MCF 10A (cell line): ENCODE results near the gene LYRM2. TPM values are rescaled to one million over a fixed set of nuclear protein-coding genes. Genes with fewer than 3 reads are reported as not detected.

Source experiments
- BruUV-seq: library from RNA; stranded (reverse); fragments of 400-500 nt; replicated peaks from 2 replicates; lab custom pipeline; 2021; lab: Mats Ljungman, UMichigan
- CTCF ChIA-PET: fragments of 300-600 bp; sonication (Branson Sonifier 250); formaldehyde crosslinking; extraction: SDS; loops from one replicate; lab custom pipeline; 2021; ENCODE audit warnings: antibody characterized with exemption, inconsistent platforms; lab: Yijun Ruan, JAX
- POLR2A ChIA-PET: fragments of 300-600, 350-650 bp; sonication (Branson Sonifier 250); formaldehyde crosslinking; extraction: SDS; loops from one replicate; lab custom pipeline; 2020; ENCODE audit warnings: antibody characterized with exemption, inconsistent platforms; lab: Yijun Ruan, JAX
- DNase-seq: peaks from one replicate; pipeline ENCODE4 v3.0.0-alpha.2; 2018; ENCODE audit not compliant: unreplicated experiment
- H3K27ac Mint-ChIP-seq: one replicate; pipeline ENCODE4 v1.8.0; 2022; ENCODE audit warnings: mild to moderate bottlenecking, low read depth, mixed read lengths; ENCODE audit not compliant: unreplicated experiment
- H3K27me3 Mint-ChIP-seq: one replicate; pipeline ENCODE4 v1.8.0; 2022; ENCODE audit warnings: mixed read lengths; ENCODE audit not compliant: insufficient read depth, unreplicated experiment
- H3K36me3 Mint-ChIP-seq: one replicate; pipeline ENCODE4 v1.8.0; 2022; ENCODE audit warnings: mild to moderate bottlenecking, moderate library complexity, mixed read lengths; ENCODE audit not compliant: insufficient read depth, unreplicated experiment
- H3K4me1 Mint-ChIP-seq: one replicate; pipeline ENCODE4 v1.8.0; 2022; ENCODE audit warnings: mixed read lengths; ENCODE audit not compliant: insufficient read depth, unreplicated experiment
- H3K4me3 Mint-ChIP-seq: one replicate; pipeline ENCODE4 v1.8.0; 2022; ENCODE audit warnings: mild to moderate bottlenecking, moderate library complexity, mixed read lengths; ENCODE audit not compliant: unreplicated experiment
- H3K9me3 Mint-ChIP-seq: one replicate; pipeline ENCODE4 v1.8.0; 2022; ENCODE audit warnings: mixed read lengths; ENCODE audit not compliant: unreplicated experiment
- intact Hi-C: fragments of 100-400 bp; cut with micrococcal nuclease; formaldehyde crosslinking; loops from 2 replicates; pipeline ENCODE4 v1.14.1; 2022
- total RNA-seq: library from RNA; stranded (reverse); gene quantifications from 2 replicates; pipeline ENCODE4 v1.2.3, GENCODE V29; 2022
- TF ChIP-seq, protein P1 (sequence below): fragments of 200-600 bp; IDR thresholded peaks from one replicate; pipeline ENCODE4 v1.8.0; 2022; ENCODE audit warnings: antibody characterized with exemption, mild to moderate bottlenecking; ENCODE audit not compliant: unreplicated experiment

Gene LYRM2
- total RNA-seq, 1 experiment from 2014 or later = 41.1 TPM

DNA sequence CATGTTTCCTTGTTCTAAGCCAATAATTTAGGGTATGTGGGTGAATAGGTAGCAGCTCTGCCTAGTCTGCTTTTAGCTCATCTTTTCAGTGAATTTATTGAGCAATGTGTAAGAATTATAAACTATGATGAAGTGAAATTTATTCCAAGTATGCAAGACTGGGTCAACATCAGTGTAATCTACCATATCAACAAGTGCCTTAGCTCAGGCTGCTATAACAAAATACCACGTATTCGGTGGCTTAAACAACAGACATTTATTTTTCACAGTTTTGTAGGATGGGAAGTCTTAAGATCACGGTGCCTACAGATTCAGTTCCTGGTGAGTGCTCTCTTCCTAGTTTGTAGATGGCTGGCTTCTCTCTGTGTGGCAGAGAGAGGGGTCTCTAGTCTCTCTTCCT lies 54.0 kb downstream of the LYRM2 start:
- intact Hi-C loops = no loop called here
- Mint-ChIP-seq H3K4me3 (no peak overlapping the region), H3K27me3 (peaks cover 30% of the 10 kb centered on the region), H3K9me3 (no peaks in the 10 kb centered on the region), H3K36me3 (no peaks in the 10 kb centered on the region), H3K4me1 (no peaks in the 10 kb centered on the region), H3K27ac (no peak overlapping the region)
- POLR2A ChIA-PET = no interaction called here
- CTCF ChIA-PET = interaction anchor here (0.6 to 1.5 kb wide), 4 partner anchors 8 to 549 kb away, joined by 3 to 6 read pairs (median 3); no protein-coding TSS in a partner anchor
- DNase-seq = no peak
- no TSS peak for BruUV-seq
- TF ChIP-seq, protein P1, sequence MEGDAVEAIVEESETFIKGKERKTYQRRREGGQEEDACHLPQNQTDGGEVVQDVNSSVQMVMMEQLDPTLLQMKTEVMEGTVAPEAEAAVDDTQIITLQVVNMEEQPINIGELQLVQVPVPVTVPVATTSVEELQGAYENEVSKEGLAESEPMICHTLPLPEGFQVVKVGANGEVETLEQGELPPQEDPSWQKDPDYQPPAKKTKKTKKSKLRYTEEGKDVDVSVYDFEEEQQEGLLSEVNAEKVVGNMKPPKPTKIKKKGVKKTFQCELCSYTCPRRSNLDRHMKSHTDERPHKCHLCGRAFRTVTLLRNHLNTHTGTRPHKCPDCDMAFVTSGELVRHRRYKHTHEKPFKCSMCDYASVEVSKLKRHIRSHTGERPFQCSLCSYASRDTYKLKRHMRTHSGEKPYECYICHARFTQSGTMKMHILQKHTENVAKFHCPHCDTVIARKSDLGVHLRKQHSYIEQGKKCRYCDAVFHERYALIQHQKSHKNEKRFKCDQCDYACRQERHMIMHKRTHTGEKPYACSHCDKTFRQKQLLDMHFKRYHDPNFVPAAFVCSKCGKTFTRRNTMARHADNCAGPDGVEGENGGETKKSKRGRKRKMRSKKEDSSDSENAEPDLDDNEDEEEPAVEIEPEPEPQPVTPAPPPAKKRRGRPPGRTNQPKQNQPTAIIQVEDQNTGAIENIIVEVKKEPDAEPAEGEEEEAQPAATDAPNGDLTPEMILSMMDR = no peak

DNA sequence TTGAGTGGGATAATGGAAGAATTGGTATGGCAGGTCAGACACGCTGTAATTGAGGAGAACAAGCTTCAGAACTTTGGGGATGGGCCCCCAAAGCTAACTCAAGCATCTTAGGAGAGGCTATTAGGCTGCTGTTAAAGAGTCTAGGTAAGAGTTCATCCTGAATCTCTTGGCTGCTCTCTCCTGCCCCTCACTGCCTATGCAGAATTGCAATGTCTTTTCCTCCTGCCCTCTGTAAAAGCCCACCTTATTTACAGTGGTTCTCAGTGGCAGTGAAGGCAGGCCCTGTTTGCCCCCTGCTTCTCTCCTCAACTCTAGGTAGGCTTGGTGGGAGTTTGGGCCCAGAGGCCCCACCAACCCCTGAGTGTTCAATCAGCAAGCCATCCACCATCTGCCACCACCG lies 55.0 kb downstream of the LYRM2 start:
- no peak overlapping the region for H3K4me3 Mint-ChIP-seq

DNA sequence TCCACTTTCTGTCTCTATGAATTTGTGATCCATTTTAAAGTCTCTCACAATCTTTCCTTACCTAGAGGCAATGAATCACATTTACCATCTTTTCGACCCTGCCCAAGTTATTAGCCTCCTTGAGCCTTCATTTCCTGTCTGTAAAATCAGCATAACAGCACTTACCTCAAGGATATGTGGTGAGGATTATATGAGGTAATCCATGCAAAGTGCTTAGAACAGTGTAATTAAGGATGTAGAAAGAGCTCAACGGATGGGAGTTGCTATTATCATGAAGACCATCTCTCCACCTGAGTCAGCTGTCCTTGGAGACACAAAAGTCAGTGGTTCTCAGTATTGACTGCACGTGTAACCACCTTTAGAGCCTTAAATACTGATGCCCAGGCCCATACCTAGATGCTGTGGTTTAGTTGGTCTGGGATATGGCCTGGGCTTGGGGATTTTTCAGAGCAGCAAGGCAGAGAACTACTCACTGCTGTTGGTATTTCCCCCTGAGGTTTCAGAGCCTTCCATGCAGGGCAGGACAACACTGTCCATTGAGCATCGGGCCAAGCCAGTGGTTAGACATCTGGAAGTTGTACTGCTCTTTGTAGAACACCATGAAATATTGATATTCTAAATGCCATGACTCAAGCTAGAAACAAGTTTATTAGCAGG lies 55.8 kb downstream of the LYRM2 start:
- ChIA-PET POLR2A (interaction anchor here (0.5 kb wide), 1 partner anchor 157 kb away, joined by 3 read pairs; no protein-coding TSS in a partner anchor), CTCF (no interaction called here)
- H3K27me3 Mint-ChIP-seq = peaks cover 30% of the 10 kb centered on the region
- BruUV-seq = no TSS peak
- no peaks in the 10 kb centered on the region for H3K36me3 Mint-ChIP-seq
- DNase-seq = no peak
- H3K4me1 Mint-ChIP-seq = no peaks in the 10 kb centered on the region
- no peaks in the 10 kb centered on the region for H3K9me3 Mint-ChIP-seq
- intact Hi-C loops = no loop called here
- H3K27ac Mint-ChIP-seq = no peak overlapping the region
- TF ChIP-seq, protein P1 = no peak
- H3K4me3 Mint-ChIP-seq = no peak overlapping the region

More for the DNA sequence above, 55.0 kb downstream of the LYRM2 start:
- no peaks in the 10 kb centered on the region for H3K9me3 Mint-ChIP-seq
- no peaks in the 10 kb centered on the region for H3K4me1 Mint-ChIP-seq
- H3K36me3 Mint-ChIP-seq = no peaks in the 10 kb centered on the region
- no TSS peak for BruUV-seq
- DNase-seq = no peak
- intact Hi-C loops = no loop called here
- CTCF ChIA-PET = interaction anchor here (1.1 kb wide), 1 partner anchor 30 kb away, joined by 3 read pairs; no protein-coding TSS in a partner anchor
- POLR2A ChIA-PET = no interaction called here
- no peak overlapping the region for H3K27ac Mint-ChIP-seq
- TF ChIP-seq, protein P1 = no peak
- peaks cover 30% of the 10 kb centered on the region for H3K27me3 Mint-ChIP-seq

DNA sequence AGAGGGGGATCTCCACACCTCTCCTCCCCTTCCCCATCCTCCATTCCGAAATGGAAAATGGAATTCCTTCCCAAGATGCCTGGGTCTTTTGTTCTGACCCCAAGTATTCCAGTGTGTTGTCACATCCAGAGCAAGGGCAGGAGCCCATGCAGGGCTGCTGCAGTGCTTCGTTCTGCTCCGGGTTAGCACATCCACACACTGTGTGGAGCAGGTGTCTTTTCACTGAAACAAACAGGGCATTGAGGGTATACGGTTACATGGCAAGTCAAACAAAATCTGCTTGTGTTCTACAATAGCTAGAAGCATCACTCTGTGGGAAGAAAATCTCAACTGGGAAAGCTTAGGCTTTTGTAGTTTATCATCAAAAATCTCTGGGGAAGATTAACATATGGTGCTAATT lies 56.9 kb downstream of the LYRM2 start:
- DNase-seq = no peak
- no TSS peak for BruUV-seq
- Mint-ChIP-seq H3K27ac (no peak overlapping the region), H3K36me3 (no peaks in the 10 kb centered on the region), H3K4me1 (no peaks in the 10 kb centered on the region), H3K9me3 (no peaks in the 10 kb centered on the region), H3K27me3 (peaks cover 39% of the 10 kb centered on the region), H3K4me3 (no peak overlapping the region)
- TF ChIP-seq, protein P1 = no peak
- ChIA-PET POLR2A (no interaction called here), CTCF (interaction anchor here (0.6 to 1.6 kb wide), 2 partner anchors 28 to 213 kb away, joined by 3 read pairs; no protein-coding TSS in a partner anchor)
- intact Hi-C loops = no loop called here
